ENCODE results near the gene METRN. TPM values are rescaled to one million over a fixed set of nuclear protein-coding genes. Genes with fewer than 3 reads are reported as not detected.
A peak's percentile ranks its signal among the peaks of the same experiment; 100 is the strongest.

The METRN gene
- total RNA-seq, 1 donor from 2014 or later: 6.7 TPM

DNA sequence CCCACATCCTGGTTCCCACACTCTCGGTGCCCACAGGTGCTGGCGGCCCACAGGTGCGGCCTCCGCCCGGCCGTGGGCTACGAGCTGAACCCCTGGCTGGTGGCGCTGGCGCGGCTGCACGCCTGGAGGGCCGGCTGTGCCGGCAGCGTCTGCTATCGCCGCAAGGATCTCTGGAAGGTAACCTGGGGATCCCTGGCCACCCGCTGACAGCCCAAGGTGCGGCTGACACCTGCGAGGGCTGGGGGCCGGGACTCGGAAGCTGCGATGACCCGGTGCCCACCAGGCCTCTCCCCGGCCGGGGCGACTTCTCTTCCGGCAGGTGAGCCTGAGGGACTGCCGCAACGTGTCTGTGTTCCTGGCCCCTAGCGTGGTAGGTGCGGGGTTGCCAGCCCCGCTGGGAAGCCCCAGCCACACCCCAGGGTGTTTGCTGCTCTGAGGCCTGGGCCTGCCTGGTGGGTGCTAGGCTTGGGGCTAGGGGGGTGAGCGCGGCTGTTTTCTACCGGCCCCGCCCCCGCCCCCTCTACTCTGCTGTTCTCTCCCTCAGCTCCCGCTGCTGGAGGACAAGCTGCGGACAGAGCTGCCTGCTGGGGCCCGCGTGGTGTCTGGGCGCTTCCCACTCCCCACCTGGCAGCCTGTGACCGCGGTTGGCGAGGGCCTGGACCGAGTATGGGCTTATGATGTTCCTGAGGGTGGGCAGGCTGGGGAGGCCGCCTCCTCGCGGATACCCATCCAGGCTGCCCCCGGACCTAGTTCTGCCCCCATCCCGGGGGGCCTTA is 7.0 kb downstream of the METRN start:
- intact Hi-C loops (cut with micrococcal nuclease): loop anchor here (2.0 to 5.0 kb wide), 3 partner anchors 37 to 250 kb away; partner anchors contain the start of genes JMJD8 and LMF1
- Mint-ChIP-seq H3K4me3 (peak overlapping the region; percentile 60), H3K27ac (peak overlapping the region; percentile 35), H3K9me3 (no peaks in the 10 kb centered on the region), H3K4me1 (peaks cover 16% of the 10 kb centered on the region), H3K27me3 (no peaks in the 10 kb centered on the region), H3K36me3 (ENCODE audit: low read depth) (peaks cover 3% of the 10 kb centered on the region)
- CTCF ChIA-PET: interaction anchor here (0.9 to 2.3 kb wide), 4 partner anchors 10 to 66 kb away, joined by 3 to 12 read pairs (median 8); partner anchors contain the start of genes CHTF18, CIAO3 and RPUSD1
- POLR2A ChIA-PET: interaction anchor here (0.6 to 4.4 kb wide), 12 partner anchors 8 to 339 kb away, joined by 3 to 34 read pairs (median 6); partner anchors contain the start of genes CHTF18, CIAO3, JMJD8 and RHOT2
- ATAC-seq (ENCODE audit: low read depth) (no peak), DNase-seq (no peak)
- TF ChIP-seq CTCF (IDR thresholded peaks at IDR 0.05): no peak

GRCh38 chr16:722835-723633 is 8.1 kb downstream of the METRN start:
- H3K4me3 Mint-ChIP-seq: no peak overlapping the region
- H3K36me3 Mint-ChIP-seq (ENCODE audit: low read depth): peaks cover 3% of the 10 kb centered on the region
- DNase-seq: no peak
- H3K9me3 Mint-ChIP-seq: no peaks in the 10 kb centered on the region
- no peak for TF ChIP-seq CTCF (IDR thresholded peaks at IDR 0.05)
- H3K4me1 Mint-ChIP-seq: peaks cover 16% of the 10 kb centered on the region
- no peaks in the 10 kb centered on the region for H3K27me3 Mint-ChIP-seq
- CTCF ChIA-PET: interaction anchor here (0.9 to 2.3 kb wide), 2 partner anchors 11 to 18 kb away, joined by 3 to 12 read pairs; partner anchors contain the start of gene CIAO3
- intact Hi-C loops (cut with micrococcal nuclease): loop anchor here (5.0 kb wide), 2 partner anchors 84 to 249 kb away; partner anchors contain the start of gene LMF1
- H3K27ac Mint-ChIP-seq: no peak overlapping the region
- no peak for ATAC-seq (ENCODE audit: low read depth)
- POLR2A ChIA-PET: interaction anchor here (1.3 to 4.4 kb wide), 4 partner anchors 14 to 39 kb away, joined by 3 to 34 read pairs (median 18); partner anchors contain the start of genes JMJD8 and WDR24

DNA sequence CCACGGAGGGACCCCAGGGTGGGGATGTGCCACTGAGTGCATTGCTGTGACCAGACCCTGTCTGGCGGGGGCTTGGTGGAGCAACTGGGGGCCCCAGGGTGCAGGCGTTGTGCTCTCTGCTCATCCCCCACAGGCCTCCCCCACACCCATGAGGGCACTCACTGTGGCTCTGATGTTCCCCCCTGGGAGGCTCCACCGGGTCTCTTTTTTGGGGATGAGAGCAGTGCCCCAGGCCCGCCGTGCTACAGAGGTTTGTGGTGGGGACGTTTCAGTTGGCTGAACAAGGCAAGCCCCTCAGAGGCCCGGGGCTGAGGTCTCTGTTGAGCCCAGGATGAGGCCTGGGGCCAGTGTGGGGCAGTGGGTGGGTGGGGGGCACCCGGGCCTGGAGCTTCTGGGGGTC is 8.8 kb downstream of the METRN start:
- H3K27ac Mint-ChIP-seq: no peak overlapping the region
- intact Hi-C loops (cut with micrococcal nuclease): loop anchor here (5.0 kb wide), 2 partner anchors 84 to 249 kb away; partner anchors contain the start of gene LMF1

GRCh38 chr16:724188-725040 is 9.5 kb downstream of the METRN start:
- peaks cover 3% of the 10 kb centered on the region for H3K36me3 Mint-ChIP-seq (ENCODE audit: low read depth)
- intact Hi-C loops (cut with micrococcal nuclease): loop anchor here (5.0 kb wide), 2 partner anchors 83 to 248 kb away; partner anchors contain the start of gene LMF1
- no peaks in the 10 kb centered on the region for H3K9me3 Mint-ChIP-seq
- ChIA-PET CTCF (no interaction called here), POLR2A (interaction anchor here (0.6 to 1.3 kb wide), 4 partner anchors 10 to 48 kb away, joined by 3 to 4 read pairs (median 3); partner anchors contain the start of gene METRN)
- no peak overlapping the region for H3K4me3 Mint-ChIP-seq
- no peak overlapping the region for H3K27ac Mint-ChIP-seq
- no peak for TF ChIP-seq CTCF (IDR thresholded peaks at IDR 0.05)
- ATAC-seq (ENCODE audit: low read depth) (no peak), DNase-seq (no peak)
- peaks cover 12% of the 10 kb centered on the region for H3K4me1 Mint-ChIP-seq
- H3K27me3 Mint-ChIP-seq: no peaks in the 10 kb centered on the region

More for the DNA sequence above, 8.8 kb downstream of the METRN start:
- Mint-ChIP-seq H3K4me3 (no peak overlapping the region), H3K36me3 (ENCODE audit: low read depth) (peaks cover 3% of the 10 kb centered on the region), H3K27me3 (no peaks in the 10 kb centered on the region), H3K4me1 (peaks cover 16% of the 10 kb centered on the region), H3K9me3 (no peaks in the 10 kb centered on the region)
- ATAC-seq (ENCODE audit: low read depth): no peak
- POLR2A ChIA-PET: interaction anchor here (1.3 to 4.4 kb wide), 2 partner anchors 13 to 16 kb away, joined by 3 to 31 read pairs; no protein-coding TSS in a partner anchor
- no peak for TF ChIP-seq CTCF (IDR thresholded peaks at IDR 0.05)
- CTCF ChIA-PET: no interaction called here
- DNase-seq: no peak

All from activated B cell treated with CpG ODN at 0.5 μM for 24 hours (primary cell).